Measurements from ENCODE around the gene UBR4. TPM values are rescaled to one million over a fixed set of nuclear protein-coding genes. Genes with fewer than 3 reads are reported as not detected.

UBR4 gene
- polyA plus RNA-seq, 2 of the 4 experiments (the other 2 are of a cell fraction), result 55.8 to 74.3 TPM

- TF ChIP-seq E2F6 (IDR thresholded peaks at IDR 0.05; ENCODE audit: borderline replicate concordance, low read depth), result no peak
- no peak for TF ChIP-seq ATOH8 (CRISPR knock-in tag; IDR thresholded peaks at IDR 0.05; ENCODE audit: low read depth)
- TF ChIP-seq CBX8 (IDR thresholded peaks at IDR 0.05), result no peak
- no peak for TF ChIP-seq REST (IDR thresholded peaks at IDR 0.05)
- TF ChIP-seq ESRRA (IDR thresholded peaks at IDR 0.05; ENCODE audit: borderline replicate concordance, low read length), result no peak
Observed at GRCh38 chr1:19166066-19166465, 44.0 kb downstream of the UBR4 start (continued).

- POLR2A ChIA-PET, result interaction anchor here (1.2 kb wide), 1 partner anchor 86 kb away, joined by 3 read pairs; the partner anchor contains the start of genes EMC1 and MRTO4
- no peak for TF ChIP-seq FOSB (CRISPR knock-in tag; IDR thresholded peaks at IDR 0.05)
- no peak for TF ChIP-seq TP53 (CRISPR knock-in tag; IDR thresholded peaks at IDR 0.05)
- TF ChIP-seq BCL3 (IDR thresholded peaks at IDR 0.05), result no peak
- no peak for TF ChIP-seq ZSCAN20 (CRISPR knock-in tag; IDR thresholded peaks at IDR 0.05)
- TF ChIP-seq CEBPB (IDR thresholded peaks at IDR 0.05), result no peak
- no peak for TF ChIP-seq RNF2 (IDR thresholded peaks at IDR 0.05; ENCODE audit: borderline replicate concordance, low read depth)
- TF ChIP-seq E2F6 (IDR thresholded peaks at IDR 0.05; ENCODE audit: borderline replicate concordance, low read depth), result no peak
- TF ChIP-seq NR3C1 (IDR thresholded peaks at IDR 0.05), result no peak
- no peak overlapping the region for H3K4me3 ChIP-seq
- no peak for ATAC-seq
- 77% methylated on average over 3 of the region's 3 CpGs for WGBS (ENCODE audit: missing lambda C conversion rate)
- CTCF ChIA-PET, result interaction anchor here (1.1 to 1.7 kb wide), 3 partner anchors 14 to 76 kb away, joined by 3 to 4 read pairs (median 3); no protein-coding TSS in a partner anchor
- FAIRE-seq, result no peak
- H3K4me2 ChIP-seq, result no peak overlapping the region
- no peak overlapping the region for H3K27ac ChIP-seq
- no peaks in the 10 kb centered on the region for H3K9me3 ChIP-seq
- peaks cover 3% of the 10 kb centered on the region; the same call in 1 of the 3 replicates for H3K4me1 ChIP-seq
- no peak for DNase-seq (ENCODE audit: low read depth in 1 of 2, low spot score in 1 of 2)
Observed at GRCh38 chr1:19165501-19165900, 44.6 kb downstream of the UBR4 start.

GRCh38 chr1:19164274-19165015 lies 45.6 kb downstream of the UBR4 start:
- FAIRE-seq (no peak), DNase-seq (ENCODE audit: low read depth in 1 of 2, low spot score in 1 of 2) (no peak), ATAC-seq (no peak)
- CTCF ChIA-PET, result interaction anchor here (1.2 to 1.7 kb wide), 2 partner anchors 15 to 77 kb away, joined by 3 to 4 read pairs; no protein-coding TSS in a partner anchor
- H3K9me3 ChIP-seq, result no peaks in the 10 kb centered on the region
- POLR2A ChIA-PET, result no interaction called here
- no peak overlapping the region for H3K27ac ChIP-seq
- 98% methylated on average over 9 of the region's 10 CpGs for WGBS (ENCODE audit: missing lambda C conversion rate)
- H3K4me1 ChIP-seq, result peaks cover 3% of the 10 kb centered on the region; the same call in 1 of the 3 replicates
- H3K4me3 ChIP-seq, result no peak overlapping the region
- H3K4me2 ChIP-seq, result no peak overlapping the region
- no peak for TF ChIP-seq ESRRA (IDR thresholded peaks at IDR 0.05; ENCODE audit: borderline replicate concordance, low read length)
- no peak for TF ChIP-seq FOXS1 (CRISPR knock-in tag; IDR thresholded peaks at IDR 0.05)
- no peak for TF ChIP-seq CTCF (IDR thresholded peaks at IDR 0.05)
- no peak for TF ChIP-seq ZFP36 (IDR thresholded peaks at IDR 0.05; ENCODE audit: borderline replicate concordance, partially characterized antibody)
- TF ChIP-seq RFX5 (IDR thresholded peaks at IDR 0.05), result no peak
- TF ChIP-seq TFCP2L1 (CRISPR knock-in tag; IDR thresholded peaks at IDR 0.05), result no peak
- no peak for TF ChIP-seq JUNB (IDR thresholded peaks at IDR 0.05)
- no peak for TF ChIP-seq EHMT2 (IDR thresholded peaks at IDR 0.05; ENCODE audit: low read depth)
- TF ChIP-seq HOXA7 (CRISPR knock-in tag; IDR thresholded peaks at IDR 0.05), result no peak
- TF ChIP-seq BHLHE40 (IDR thresholded peaks at IDR 0.05; ENCODE audit: low read depth, low read length), result no peak
- no peak for TF ChIP-seq CBX2 (IDR thresholded peaks at IDR 0.05; ENCODE audit: borderline replicate concordance, low read depth)
- no peak for TF ChIP-seq KDM1A (IDR thresholded peaks at IDR 0.05; ENCODE audit: low read depth)
